GM23338 (cell line): ENCODE measurements around the gene TBCD.

Experiments
- CTCF ChIP-seq, 2 experiments: fragments of 200-600 bp in 1 of 2; sonication (generic) in 1 of 2; conservative IDR thresholded peaks; 2 replicates each; pipeline versions ENCODE4 v1.5.1 to v1.6.1; 2016 to 2017; ENCODE audit warnings: antibody characterized with exemption in 2 of 2, low read depth in 2 of 2, mild to moderate bottlenecking in 2 of 2, moderate library complexity in 1 of 2
- EZH2 ChIP-seq: fragments of 200-600 bp; sonication (generic); IDR thresholded peaks from one replicate; pipeline ENCODE4 v1.8.0; 2017; ENCODE audit warnings: antibody characterized with exemption, mild to moderate bottlenecking, low read depth; ENCODE audit not compliant: unreplicated experiment
- EZH2phosphoT487 ChIP-seq: fragments of 200-600 bp; sonication (generic); IDR thresholded peaks from one replicate; pipeline ENCODE4 v1.8.1; 2018; ENCODE audit warnings: antibody characterized with exemption; ENCODE audit not compliant: unreplicated experiment
- JUNB ChIP-seq: IDR thresholded peaks from one replicate; pipeline ENCODE4 v1.6.1; 2016; ENCODE audit warnings: antibody characterized with exemption; ENCODE audit not compliant: unreplicated experiment
- NANOG ChIP-seq: IDR thresholded peaks from 2 replicates; pipeline ENCODE4 v1.6.1; 2016; ENCODE audit warnings: antibody characterized with exemption, borderline replicate concordance
- REST ChIP-seq: IDR thresholded peaks from one replicate; pipeline ENCODE4 v1.6.1; 2018; ENCODE audit warnings: antibody characterized with exemption; ENCODE audit not compliant: unreplicated experiment

GRCh38 chr17:82807101-82807500, 55.2 kb downstream of the TBCD start:
- TF ChIP-seq CTCF (conservative IDR thresholded peaks at IDR 0.05; ENCODE audit: low read depth in 2 of 2) (no peak), EZH2 (no peak), EZH2phosphoT487 (no peak), NANOG (no peak), JUNB (no peak), REST (no peak)
